Ramos (cell line): ENCODE data around the gene PGC.

ENCODE experiments used
- in situ Hi-C: fragments of 300-500 bp; cut with MboI; formaldehyde crosslinking; loops from one replicate; pipeline ENCODE4 v1.14.3; 2022; ENCODE audit warnings: low sequenced_read_pairs; ENCODE audit not compliant: unreplicated experiment

Gene PGC

GRCh38 chr6:41702771-41703494 is 44.3 kb downstream of the PGC start:
- in situ Hi-C loops: no loop called here

GRCh38 chr6:41702089-41702745 is 45.0 kb downstream of the PGC start:
- in situ Hi-C loops: no loop called here

GRCh38 chr6:41700463-41701347 is 46.5 kb downstream of the PGC start:
- in situ Hi-C loops: no loop called here

GRCh38 chr6:41699063-41699462 is 48.1 kb downstream of the PGC start:
- in situ Hi-C loops: no loop called here

GRCh38 chr6:41697861-41698781 is 49.1 kb downstream of the PGC start:
- in situ Hi-C loops: no loop called here

GRCh38 chr6:41696788-41697187 is 50.4 kb downstream of the PGC start:
- in situ Hi-C loops: no loop called here

- in situ Hi-C loops: no loop called here
Observed at GRCh38 chr6:41695825-41696224, 51.4 kb downstream of the PGC start.

GRCh38 chr6:41694815-41695526 is 52.2 kb downstream of the PGC start:
- in situ Hi-C loops: no loop called here

GRCh38 chr6:41693281-41694240 is 53.6 kb downstream of the PGC start:
- in situ Hi-C loops: no loop called here

- in situ Hi-C loops: no loop called here
Observed at GRCh38 chr6:41692730-41693129, 54.5 kb downstream of the PGC start.

GRCh38 chr6:41692080-41692675 is 55.0 kb downstream of the PGC start:
- in situ Hi-C loops: no loop called here

- in situ Hi-C loops: no loop called here
Observed at GRCh38 chr6:41691426-41692079, 55.6 kb downstream of the PGC start.

- in situ Hi-C loops: no loop called here
Observed at GRCh38 chr6:41690541-41691330, 56.5 kb downstream of the PGC start.

- in situ Hi-C loops: no loop called here
Observed at GRCh38 chr6:41689171-41690008, 57.8 kb downstream of the PGC start.

- in situ Hi-C loops: no loop called here
Observed at GRCh38 chr6:41688256-41688965, 58.8 kb downstream of the PGC start.
